ENCODE data around the gene IL11. TPM values are rescaled to one million over a fixed set of nuclear protein-coding genes. Genes with fewer than 3 reads are reported as not detected.
A peak's percentile ranks its signal among the peaks of the same experiment; 100 is the strongest.

Gene IL11
- total and polyA plus RNA-seq, 2 of the 13 experiments (the other 11 are each of a cell fraction or from before 2014, with no cell fraction given) = 2.5 to 2.9 TPM

- TF ChIP-seq ZNF530 (CRISPR knock-in tag; IDR thresholded peaks at IDR 0.05; ENCODE audit: low read depth) (no peak), GMEB2 (CRISPR knock-in tag; IDR thresholded peaks at IDR 0.05; ENCODE audit: low read depth) (peak; percentile 81), ZNF607 (CRISPR knock-in tag; IDR thresholded peaks at IDR 0.05; ENCODE audit: borderline replicate concordance) (peak; percentile 77; the same call in 1 of the 2 replicates), ZNF713 (CRISPR knock-in tag; IDR thresholded peaks at IDR 0.05) (no peak), CSRNP1 (CRISPR knock-in tag; IDR thresholded peaks at IDR 0.05) (peak; percentile 82), SOX5 (CRISPR knock-in tag; IDR thresholded peaks at IDR 0.05; ENCODE audit: borderline replicate concordance) (0 out of 2 replicates have a peak, but pooled peaks have one; percentile 35), CREM (IDR thresholded peaks at IDR 0.05) (peak; percentile 81), CREM (CRISPR knock-in tag; IDR thresholded peaks at IDR 0.05) (0 out of 2 replicates have a peak, but pooled peaks have one; percentile 30), RXRB (CRISPR knock-in tag; IDR thresholded peaks at IDR 0.05; ENCODE audit: borderline replicate concordance) (0 out of 2 replicates have a peak, but pooled peaks have one; percentile 18), ZBTB25 (CRISPR knock-in tag; IDR thresholded peaks at IDR 0.05) (0 out of 2 replicates have a peak, but pooled peaks have one; percentile 44), ARID2 (CRISPR knock-in tag; IDR thresholded peaks at IDR 0.05; ENCODE audit: borderline replicate concordance) (no peak), ZNF335 (CRISPR knock-in tag; IDR thresholded peaks at IDR 0.05) (0 out of 2 replicates have a peak, but pooled peaks have one; percentile 23), TARDBP (CRISPR knock-in tag; IDR thresholded peaks at IDR 0.05) (no peak), KLF16 (CRISPR knock-in tag; IDR thresholded peaks at IDR 0.05) (0 out of 4 replicates have a peak, but pooled peaks of 1 of the 2 experiments have one; percentile 62), ZBTB21 (CRISPR knock-in tag; IDR thresholded peaks at IDR 0.05) (peak; percentile 92), IRF2 (CRISPR knock-in tag; IDR thresholded peaks at IDR 0.05) (no peak), SATB2 (CRISPR knock-in tag; IDR thresholded peaks at IDR 0.05) (0 out of 2 replicates have a peak, but pooled peaks have one; percentile 55), JUNB (CRISPR knock-in tag; IDR thresholded peaks at IDR 0.05; ENCODE audit: borderline replicate concordance) (peak; percentile 51; the same call in 1 of the 2 replicates), XBP1 (CRISPR knock-in tag; IDR thresholded peaks at IDR 0.05) (peak; percentile 63; the same call in 1 of the 2 replicates), GZF1 (CRISPR knock-in tag; IDR thresholded peaks at IDR 0.05) (0 out of 2 replicates have a peak, but pooled peaks have one; percentile 42), MAZ (IDR thresholded peaks at IDR 0.05; ENCODE audit: borderline replicate concordance, low read depth, low read length) (0 out of 2 replicates have a peak, but pooled peaks have one; percentile 16), MAZ (CRISPR knock-in tag; IDR thresholded peaks at IDR 0.05; ENCODE audit: low read depth) (peak; percentile 66), NONO (IDR thresholded peaks at IDR 0.05) (no peak), NONO (CRISPR knock-in tag; conservative IDR thresholded peaks at IDR 0.05) (peak; percentile 76), ARNT2 (CRISPR knock-in tag; IDR thresholded peaks at IDR 0.05; ENCODE audit: low read depth) (peak; percentile 60), PREB (CRISPR knock-in tag; IDR thresholded peaks at IDR 0.05) (no peak)
These were observed 37.7 kb upstream of the IL11 start (continued) for GRCh38 chr19:55407800-55408532.
